H1 (cell line): ENCODE data around the gene OR2Y1. TPM values are rescaled to one million over a fixed set of nuclear protein-coding genes. Genes with fewer than 3 reads are reported as not detected.

Source experiments
- CBX8 ChIP-seq: fragments of 300-800, 300-1000 bp; sonication (generic); IDR thresholded peaks from 2 replicates; pipeline ENCODE4 v1.7.1; 2016; ENCODE audit warnings: low read depth, low read length, borderline replicate concordance
- CHD1 ChIP-seq: IDR thresholded peaks from 2 replicates; pipeline ENCODE4 v1.6.1; 2012; ENCODE audit warnings: low read depth, low read length, improper control_type of control experiment
- GTF2F1 ChIP-seq: IDR thresholded peaks from 2 replicates; pipeline ENCODE4 v1.6.1; 2012; ENCODE audit warnings: low read depth, low read length, improper control_type of control experiment, borderline replicate concordance
- RBBP5 ChIP-seq: IDR thresholded peaks from 2 replicates; pipeline ENCODE4 v1.7.1; 2012; ENCODE audit warnings: low read depth, mild to moderate bottlenecking, inconsistent platforms, low read length, moderate library complexity, borderline replicate concordance
- RNF2 ChIP-seq: fragments of 200-900, 300-1000 bp; sonication (generic); IDR thresholded peaks from 2 replicates; pipeline ENCODE4 v1.7.1; 2016; ENCODE audit warnings: borderline replicate concordance, low read depth, mild to moderate bottlenecking, antibody characterized with exemption, low read length; ENCODE audit not compliant: poor library complexity, severe bottlenecking; ENCODE audit errors: missing control alignments
- SP2 ChIP-seq: IDR thresholded peaks from 2 replicates; pipeline ENCODE4 v1.6.1; 2012; ENCODE audit warnings: mild to moderate bottlenecking, low read length, inconsistent platforms
- TAF1 ChIP-seq: IDR thresholded peaks from 2 replicates; pipeline ENCODE4 v1.6.1; 2011; ENCODE audit warnings: mild to moderate bottlenecking, low read depth, low read length
- polyA plus RNA-seq, 7 experiments: library from polyadenylated mRNA; depleted of rRNA in 3 of 7; stranded (reverse) in 5 of 7; unstranded in 2 of 7; fragments of >200 nt in 5 of 7; fragments of 200-250 nt in 2 of 7; gene quantifications; 1 replicate in 5 of 7; 2 replicates in 1 of 7; 4 replicates in 1 of 7; pipeline versions ENCODE4 v1.2.1 to v1.2.3, GENCODE V29; 2011 to 2013; ENCODE audit warnings: missing spikeins in 2 of 7, mixed read lengths in 2 of 7
- total RNA-seq: library from RNA; stranded (reverse); fragmentation: NEBNext Ultra II Directional; extraction: Animal tissue kit (Norgen Biotek cat#: 25700); gene quantifications from 2 replicates; pipeline ENCODE4 v1.2.1, GENCODE V29; 2021
- TF ChIP-seq, protein P1 (sequence below): fragments of 300-600 bp; sonication (generic); IDR thresholded peaks from 2 replicates; pipeline ENCODE4 v1.7.1; 2012; ENCODE audit warnings: low read length, moderate library complexity, mild to moderate bottlenecking, inconsistent platforms; ENCODE audit not compliant: insufficient replicate concordance
- TF ChIP-seq, protein P2 (sequence below): IDR thresholded peaks from 2 replicates; pipeline ENCODE4 v1.6.1; 2011; ENCODE audit warnings: low read depth, mild to moderate bottlenecking, low read length; ENCODE audit not compliant: insufficient read depth

Gene OR2Y1
- total and polyA plus RNA-seq, 2 of the 8 experiments (the other 6 are each of a cell fraction or from before 2014, with no cell fraction given) = not detected

DNA sequence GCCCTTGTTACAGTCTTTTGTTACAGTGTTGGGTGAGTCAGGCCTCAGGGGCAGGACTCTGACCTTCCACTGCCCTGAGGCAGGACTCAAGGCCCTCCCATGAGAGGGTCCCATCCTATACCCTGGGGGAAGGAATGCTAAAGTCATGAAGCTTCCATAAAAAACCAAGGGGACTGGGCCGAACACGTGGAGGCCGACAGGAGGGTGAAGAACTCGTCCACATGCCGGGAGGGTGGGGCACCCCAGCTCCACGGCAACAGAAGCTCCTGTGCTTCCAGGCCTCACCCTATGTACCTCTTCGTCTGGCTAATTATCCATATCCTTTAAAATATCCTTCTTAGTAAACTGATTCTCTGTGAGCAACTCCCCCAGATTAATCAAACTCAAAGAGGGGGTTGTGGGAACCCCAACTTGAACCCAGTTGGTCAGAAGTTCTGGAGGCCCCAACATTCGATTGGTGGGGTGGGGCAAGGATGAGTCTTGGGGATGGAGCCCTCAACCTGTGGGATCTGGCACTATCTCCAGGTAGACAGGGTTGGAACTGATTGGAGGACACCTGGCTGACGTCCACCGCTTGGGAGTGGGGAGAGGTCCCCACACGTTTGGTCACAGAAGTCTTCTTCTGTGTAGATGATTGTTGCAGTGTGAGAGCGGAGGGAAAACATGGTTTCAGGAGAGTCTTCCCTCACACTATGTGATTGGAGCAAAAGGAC is 43.6 kb upstream of the OR2Y1 start (continued):
- TF ChIP-seq, protein P1, sequence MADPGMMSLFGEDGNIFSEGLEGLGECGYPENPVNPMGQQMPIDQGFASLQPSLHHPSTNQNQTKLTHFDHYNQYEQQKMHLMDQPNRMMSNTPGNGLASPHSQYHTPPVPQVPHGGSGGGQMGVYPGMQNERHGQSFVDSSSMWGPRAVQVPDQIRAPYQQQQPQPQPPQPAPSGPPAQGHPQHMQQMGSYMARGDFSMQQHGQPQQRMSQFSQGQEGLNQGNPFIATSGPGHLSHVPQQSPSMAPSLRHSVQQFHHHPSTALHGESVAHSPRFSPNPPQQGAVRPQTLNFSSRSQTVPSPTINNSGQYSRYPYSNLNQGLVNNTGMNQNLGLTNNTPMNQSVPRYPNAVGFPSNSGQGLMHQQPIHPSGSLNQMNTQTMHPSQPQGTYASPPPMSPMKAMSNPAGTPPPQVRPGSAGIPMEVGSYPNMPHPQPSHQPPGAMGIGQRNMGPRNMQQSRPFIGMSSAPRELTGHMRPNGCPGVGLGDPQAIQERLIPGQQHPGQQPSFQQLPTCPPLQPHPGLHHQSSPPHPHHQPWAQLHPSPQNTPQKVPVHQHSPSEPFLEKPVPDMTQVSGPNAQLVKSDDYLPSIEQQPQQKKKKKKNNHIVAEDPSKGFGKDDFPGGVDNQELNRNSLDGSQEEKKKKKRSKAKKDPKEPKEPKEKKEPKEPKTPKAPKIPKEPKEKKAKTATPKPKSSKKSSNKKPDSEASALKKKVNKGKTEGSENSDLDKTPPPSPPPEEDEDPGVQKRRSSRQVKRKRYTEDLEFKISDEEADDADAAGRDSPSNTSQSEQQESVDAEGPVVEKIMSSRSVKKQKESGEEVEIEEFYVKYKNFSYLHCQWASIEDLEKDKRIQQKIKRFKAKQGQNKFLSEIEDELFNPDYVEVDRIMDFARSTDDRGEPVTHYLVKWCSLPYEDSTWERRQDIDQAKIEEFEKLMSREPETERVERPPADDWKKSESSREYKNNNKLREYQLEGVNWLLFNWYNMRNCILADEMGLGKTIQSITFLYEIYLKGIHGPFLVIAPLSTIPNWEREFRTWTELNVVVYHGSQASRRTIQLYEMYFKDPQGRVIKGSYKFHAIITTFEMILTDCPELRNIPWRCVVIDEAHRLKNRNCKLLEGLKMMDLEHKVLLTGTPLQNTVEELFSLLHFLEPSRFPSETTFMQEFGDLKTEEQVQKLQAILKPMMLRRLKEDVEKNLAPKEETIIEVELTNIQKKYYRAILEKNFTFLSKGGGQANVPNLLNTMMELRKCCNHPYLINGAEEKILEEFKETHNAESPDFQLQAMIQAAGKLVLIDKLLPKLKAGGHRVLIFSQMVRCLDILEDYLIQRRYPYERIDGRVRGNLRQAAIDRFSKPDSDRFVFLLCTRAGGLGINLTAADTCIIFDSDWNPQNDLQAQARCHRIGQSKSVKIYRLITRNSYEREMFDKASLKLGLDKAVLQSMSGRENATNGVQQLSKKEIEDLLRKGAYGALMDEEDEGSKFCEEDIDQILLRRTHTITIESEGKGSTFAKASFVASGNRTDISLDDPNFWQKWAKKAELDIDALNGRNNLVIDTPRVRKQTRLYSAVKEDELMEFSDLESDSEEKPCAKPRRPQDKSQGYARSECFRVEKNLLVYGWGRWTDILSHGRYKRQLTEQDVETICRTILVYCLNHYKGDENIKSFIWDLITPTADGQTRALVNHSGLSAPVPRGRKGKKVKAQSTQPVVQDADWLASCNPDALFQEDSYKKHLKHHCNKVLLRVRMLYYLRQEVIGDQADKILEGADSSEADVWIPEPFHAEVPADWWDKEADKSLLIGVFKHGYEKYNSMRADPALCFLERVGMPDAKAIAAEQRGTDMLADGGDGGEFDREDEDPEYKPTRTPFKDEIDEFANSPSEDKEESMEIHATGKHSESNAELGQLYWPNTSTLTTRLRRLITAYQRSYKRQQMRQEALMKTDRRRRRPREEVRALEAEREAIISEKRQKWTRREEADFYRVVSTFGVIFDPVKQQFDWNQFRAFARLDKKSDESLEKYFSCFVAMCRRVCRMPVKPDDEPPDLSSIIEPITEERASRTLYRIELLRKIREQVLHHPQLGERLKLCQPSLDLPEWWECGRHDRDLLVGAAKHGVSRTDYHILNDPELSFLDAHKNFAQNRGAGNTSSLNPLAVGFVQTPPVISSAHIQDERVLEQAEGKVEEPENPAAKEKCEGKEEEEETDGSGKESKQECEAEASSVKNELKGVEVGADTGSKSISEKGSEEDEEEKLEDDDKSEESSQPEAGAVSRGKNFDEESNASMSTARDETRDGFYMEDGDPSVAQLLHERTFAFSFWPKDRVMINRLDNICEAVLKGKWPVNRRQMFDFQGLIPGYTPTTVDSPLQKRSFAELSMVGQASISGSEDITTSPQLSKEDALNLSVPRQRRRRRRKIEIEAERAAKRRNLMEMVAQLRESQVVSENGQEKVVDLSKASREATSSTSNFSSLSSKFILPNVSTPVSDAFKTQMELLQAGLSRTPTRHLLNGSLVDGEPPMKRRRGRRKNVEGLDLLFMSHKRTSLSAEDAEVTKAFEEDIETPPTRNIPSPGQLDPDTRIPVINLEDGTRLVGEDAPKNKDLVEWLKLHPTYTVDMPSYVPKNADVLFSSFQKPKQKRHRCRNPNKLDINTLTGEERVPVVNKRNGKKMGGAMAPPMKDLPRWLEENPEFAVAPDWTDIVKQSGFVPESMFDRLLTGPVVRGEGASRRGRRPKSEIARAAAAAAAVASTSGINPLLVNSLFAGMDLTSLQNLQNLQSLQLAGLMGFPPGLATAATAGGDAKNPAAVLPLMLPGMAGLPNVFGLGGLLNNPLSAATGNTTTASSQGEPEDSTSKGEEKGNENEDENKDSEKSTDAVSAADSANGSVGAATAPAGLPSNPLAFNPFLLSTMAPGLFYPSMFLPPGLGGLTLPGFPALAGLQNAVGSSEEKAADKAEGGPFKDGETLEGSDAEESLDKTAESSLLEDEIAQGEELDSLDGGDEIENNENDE = no peak
- TF ChIP-seq RNF2 (no peak), CHD1 (no peak), CBX8 (no peak), SP2 (no peak), RBBP5 (no peak), TAF1 (no peak), GTF2F1 (no peak)
- TF ChIP-seq, protein P2, sequence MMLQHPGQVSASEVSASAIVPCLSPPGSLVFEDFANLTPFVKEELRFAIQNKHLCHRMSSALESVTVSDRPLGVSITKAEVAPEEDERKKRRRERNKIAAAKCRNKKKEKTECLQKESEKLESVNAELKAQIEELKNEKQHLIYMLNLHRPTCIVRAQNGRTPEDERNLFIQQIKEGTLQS = no peak
